Thymus (tissue), 11 donors: ENCODE measurements around the gene KDF1. TPM values are rescaled to one million over a fixed set of nuclear protein-coding genes. Genes with fewer than 3 reads are reported as not detected.
"Not testable (repeated sequence)": the region's sequence is repeated elsewhere in the genome, so short reads cannot be mapped to it uniquely, and the experiment has no call there.

Source experiments
- DNase-seq, 9 donors: peaks; one replicate each; pipeline ENCODE4 v3.0.0-alpha.2; 2013; ENCODE audit warnings: low spot score in 9 of 9, low read depth in 6 of 9, missing footprints in 1 of 9
- H3K27ac ChIP-seq, 2 donors: one replicate each; pipeline ENCODE4 v1.5.1; 2013; ENCODE audit warnings: control low read depth in 1 of 2, low read depth in 1 of 2, low read length in 1 of 2, mild to moderate bottlenecking in 1 of 2, moderate library complexity in 1 of 2
- H3K27me3 ChIP-seq, 2 donors: one replicate each; pipeline ENCODE4 v1.5.1; 2013; ENCODE audit warnings: low read length in 1 of 2; ENCODE audit not compliant: control insufficient read depth in 2 of 2, insufficient read depth in 1 of 2
- H3K36me3 ChIP-seq, 2 donors: one replicate each; pipeline ENCODE4 v1.5.1; 2013; ENCODE audit warnings: low read length in 1 of 2, mild to moderate bottlenecking in 1 of 2, moderate library complexity in 1 of 2; ENCODE audit not compliant: control insufficient read depth in 2 of 2, insufficient read depth in 2 of 2
- H3K4me1 ChIP-seq, 2 donors: one replicate each; pipeline ENCODE4 v1.5.1; 2013; ENCODE audit warnings: low read length in 2 of 2; ENCODE audit not compliant: control insufficient read depth in 2 of 2, insufficient read depth in 2 of 2
- H3K4me3 ChIP-seq, 2 donors: one replicate each; pipeline ENCODE4 v1.5.1; 2013; ENCODE audit warnings: low read length in 2 of 2, control low read depth in 1 of 2, mild to moderate bottlenecking in 1 of 2
- H3K9me3 ChIP-seq, 2 donors: one replicate each; pipeline ENCODE4 v1.5.1; 2013; ENCODE audit warnings: low read length in 1 of 2, mild to moderate bottlenecking in 1 of 2; ENCODE audit not compliant: control insufficient read depth in 2 of 2, insufficient read depth in 1 of 2
- WGBS: extraction: QIAGEN DNeasy Blood & Tissue Kit; methylation state at CpG from one replicate; pipeline ENCODE4 v1.1.7; 2013; 5-methylcytosine and 5-hydroxymethylcytosine counted together
- polyA plus RNA-seq: library from polyadenylated mRNA; stranded (reverse); fragments of 200-250 nt; gene quantifications from one replicate; pipeline ENCODE4 v1.2.3, GENCODE V29; 2013
- total RNA-seq: library from RNA; stranded (reverse); fragments of 120-200 nt; gene quantifications from one replicate; pipeline ENCODE4 v1.2.4, GENCODE V29; 2013
- donor health status: healthy.

Gene KDF1
- total and polyA plus RNA-seq, 2 donors: 2.5 to 6.8 TPM

DNA sequence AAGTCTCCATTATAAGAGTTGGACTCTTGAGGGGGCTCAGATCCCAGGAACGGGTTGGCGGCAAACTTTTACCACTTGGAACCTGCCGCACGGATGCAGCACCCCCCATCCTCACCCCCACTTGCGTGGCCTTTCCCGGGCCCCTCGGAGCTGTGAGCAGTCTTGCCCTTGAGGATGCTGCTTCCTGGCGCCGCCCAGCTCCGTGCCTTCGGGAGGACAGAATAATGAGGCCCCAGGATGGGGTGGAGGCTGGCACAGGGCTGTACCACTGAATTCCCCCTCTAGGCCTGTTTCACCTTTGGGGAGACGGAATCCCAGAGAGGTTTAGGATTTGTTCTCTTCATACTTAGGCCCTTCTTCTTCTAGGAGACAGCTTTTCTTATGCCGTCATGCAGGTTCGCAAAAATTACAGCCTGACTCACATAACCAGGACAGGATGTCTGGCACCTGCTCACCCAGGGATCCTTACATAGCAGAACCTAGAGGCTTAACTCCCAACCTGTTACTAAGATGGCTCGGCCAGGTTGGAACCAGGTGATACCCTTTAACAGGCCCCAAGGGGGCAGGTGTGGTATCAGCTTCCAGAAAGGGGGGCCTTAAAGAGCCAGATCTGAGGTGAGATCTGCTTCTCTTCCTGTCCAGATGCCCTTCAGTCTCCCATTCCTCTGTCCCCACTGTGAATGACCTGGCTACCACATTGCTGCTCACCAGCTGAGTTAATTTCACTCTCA lies 34.7 kb upstream of the KDF1 start:
- WGBS: 53% methylated on average over 15 of the region's 15 CpGs
- H3K4me1 ChIP-seq: peaks cover 9 to 37% of the 10 kb centered on the region in 2 donors
- no peak for DNase-seq
- H3K4me3 ChIP-seq: peak overlapping the region in 1 of 2 donors; percentile 18
- H3K9me3 ChIP-seq: peaks cover 0 to 13% of the 10 kb centered on the region in 2 donors
- H3K27me3 ChIP-seq: peaks cover 51 to 73% of the 10 kb centered on the region in 2 donors
- no peak overlapping the region for H3K27ac ChIP-seq
- no peaks in the 10 kb centered on the region for H3K36me3 ChIP-seq

DNA sequence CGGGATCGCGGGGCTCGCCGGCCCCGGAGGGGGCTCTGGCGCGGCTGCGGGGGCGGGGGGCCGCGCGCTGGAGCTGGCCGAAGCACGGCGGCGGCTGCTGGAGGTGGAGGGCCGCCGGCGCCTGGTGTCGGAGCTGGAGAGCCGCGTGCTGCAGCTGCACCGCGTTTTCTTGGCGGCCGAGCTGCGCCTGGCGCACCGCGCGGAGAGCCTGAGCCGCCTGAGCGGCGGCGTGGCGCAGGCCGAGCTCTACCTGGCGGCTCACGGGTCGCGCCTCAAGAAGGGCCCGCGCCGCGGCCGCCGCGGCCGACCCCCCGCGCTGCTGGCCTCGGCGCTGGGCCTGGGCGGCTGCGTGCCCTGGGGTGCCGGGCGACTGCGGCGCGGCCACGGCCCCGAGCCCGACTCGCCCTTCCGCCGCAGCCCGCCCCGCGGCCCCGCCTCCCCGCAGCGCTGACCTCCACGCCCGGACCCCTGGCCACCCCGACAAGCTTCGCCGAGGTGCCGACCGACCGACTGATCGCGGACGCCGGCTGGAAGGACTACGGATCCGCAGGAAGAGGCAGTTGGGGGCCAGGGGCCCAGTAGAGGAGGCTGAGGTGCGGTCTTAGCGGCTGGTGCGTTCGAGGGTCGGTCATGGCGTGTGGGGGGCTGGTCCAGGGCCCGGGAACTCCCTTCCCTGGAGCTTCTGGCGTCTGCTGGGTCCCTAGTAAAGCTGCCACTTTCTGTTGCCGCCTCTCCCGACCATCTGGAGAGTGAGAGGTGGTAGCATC lies 33.9 kb upstream of the KDF1 start:
- 2% methylated on average over 97 of the region's 97 CpGs for WGBS
- no peak for DNase-seq
- peaks cover 0 to 13% of the 10 kb centered on the region in 2 donors for H3K9me3 ChIP-seq
- H3K36me3 ChIP-seq: no peaks in the 10 kb centered on the region
- H3K27ac ChIP-seq: peak overlapping the region in 1 of 2 donors; percentile 15
- peaks cover 51 to 77% of the 10 kb centered on the region in 2 donors for H3K27me3 ChIP-seq
- peak overlapping the region; percentile 18 to 50 for H3K4me3 ChIP-seq
- H3K4me1 ChIP-seq: peaks cover 9 to 37% of the 10 kb centered on the region in 2 donors

DNA sequence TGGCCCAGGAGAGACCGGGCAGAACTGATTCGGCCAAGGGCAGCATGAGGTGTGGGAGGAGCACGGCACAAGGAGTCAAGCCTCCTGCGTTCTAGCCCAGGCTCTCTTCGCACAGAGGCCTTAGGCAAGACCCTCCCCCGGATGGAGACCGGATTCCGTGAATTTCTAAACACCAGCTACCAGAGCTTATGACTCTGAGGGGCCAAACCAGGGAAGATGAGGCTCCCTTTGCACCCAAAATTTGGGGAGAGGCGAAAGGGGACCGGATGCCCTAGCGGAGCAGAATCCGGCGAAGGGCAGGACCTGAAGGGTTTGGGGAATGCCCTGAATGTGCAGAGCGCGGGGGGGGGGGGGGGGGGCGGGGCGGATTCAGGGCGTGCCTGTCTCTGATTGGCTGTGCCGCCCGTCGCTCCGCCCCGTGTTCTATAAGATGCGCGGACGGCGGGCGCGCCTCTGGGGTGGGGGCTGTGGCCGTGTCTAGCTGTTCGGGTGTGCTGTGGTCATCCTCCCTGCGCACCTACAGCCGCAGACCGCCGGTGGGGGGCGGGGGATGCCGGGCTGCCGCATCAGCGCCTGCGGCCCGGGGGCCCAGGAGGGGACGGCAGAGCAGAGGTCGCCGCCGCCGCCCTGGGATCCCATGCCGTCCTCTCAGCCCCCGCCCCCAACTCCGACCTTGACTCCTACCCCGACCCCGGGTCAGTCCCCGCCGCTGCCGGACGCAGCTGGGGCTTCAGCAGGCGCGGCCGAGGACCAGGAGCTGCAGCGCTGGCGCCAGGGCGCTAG lies 33.2 kb upstream of the KDF1 start, which contains the start of gene TRNP1:
TSS of gene TRNP1 (plus strand) at position 456 of the 783 bp plus-strand sequence. CDS start at position 551, 95 bp downstream.
- Histone ChIP-seq H3K9me3 (peaks cover 0 to 13% of the 10 kb centered on the region in 2 donors), H3K27ac (peak within 1 kb of the TSS in 1 of 2 donors; percentile 15), H3K36me3 (no peaks in the 10 kb centered on the region), H3K4me3 (peak within 1 kb of the TSS; percentile 18 to 50), H3K27me3 (peaks cover 51 to 80% of the 10 kb centered on the region in 2 donors), H3K4me1 (peaks cover 9 to 37% of the 10 kb centered on the region in 2 donors)
- DNase-seq: peak in 4 of 9 donors; percentile 32 to 65 (median 40)
- WGBS: under 1% methylated on average over 59 of the region's 61 CpGs

- peaks cover 45 to 69% of the 10 kb centered on the region in 2 donors for H3K27me3 ChIP-seq
- H3K9me3 ChIP-seq: peaks cover 0 to 13% of the 10 kb centered on the region in 2 donors
- H3K27ac ChIP-seq: no peak overlapping the region
- WGBS: 42% methylated on average over 10 of the region's 10 CpGs
- no peak overlapping the region for H3K4me3 ChIP-seq
- peak in 1 of 9 donors; percentile 56 for DNase-seq
- no peaks in the 10 kb centered on the region for H3K36me3 ChIP-seq
- peaks cover 7 to 26% of the 10 kb centered on the region in 2 donors for H3K4me1 ChIP-seq
Observed at GRCh38 chr1:26991310-26992116, 31.2 kb upstream of the KDF1 start.

DNA sequence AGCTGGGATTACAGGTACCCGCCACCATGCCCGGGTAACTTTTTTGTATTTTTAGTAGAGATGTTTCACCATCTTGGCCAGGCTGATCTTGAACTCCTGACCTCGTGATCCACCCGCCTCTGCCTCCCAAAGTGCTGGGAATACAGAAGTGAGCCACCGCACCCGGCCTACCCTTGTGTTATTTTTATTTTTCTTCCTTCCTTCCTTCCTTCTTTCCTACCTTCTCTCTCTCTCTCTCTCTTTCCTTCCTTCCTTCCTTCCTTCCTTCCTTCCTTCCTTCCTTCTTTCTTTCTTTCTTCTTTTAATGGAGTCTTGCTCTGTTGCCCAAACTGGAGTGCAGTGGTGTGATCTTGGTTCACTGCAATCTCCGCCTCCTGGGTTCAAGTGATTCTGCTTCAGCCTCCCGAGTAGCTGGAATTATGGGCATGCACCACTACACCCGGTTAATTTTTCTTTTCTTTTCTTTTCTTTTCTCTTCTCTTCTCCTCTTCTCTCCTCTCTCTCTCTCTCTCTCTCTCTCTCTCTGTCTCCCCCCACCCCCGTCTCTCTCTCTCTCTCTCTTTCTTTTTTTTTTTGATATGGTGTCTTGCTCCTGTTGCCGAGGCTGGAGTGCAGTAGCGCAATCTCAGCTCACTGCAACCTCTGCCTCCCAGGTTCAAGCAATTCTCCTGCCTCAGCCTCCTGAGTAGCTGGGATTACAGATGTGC lies 29.3 kb upstream of the KDF1 start:
- not testable (repeated sequence) for H3K36me3 ChIP-seq, DNase-seq, H3K4me3 ChIP-seq, H3K27ac ChIP-seq
- H3K4me1 ChIP-seq: peaks cover 6 to 22% of the 10 kb centered on the region in 2 donors
- peaks cover 0 to 13% of the 10 kb centered on the region in 2 donors for H3K9me3 ChIP-seq
- WGBS: 93% methylated on average over 12 of the region's 12 CpGs
- H3K27me3 ChIP-seq: peaks cover 26 to 53% of the 10 kb centered on the region in 2 donors

GRCh38 chr1:26986658-26987057 lies 26.4 kb upstream of the KDF1 start:
- H3K9me3 ChIP-seq: peaks cover 0 to 4% of the 10 kb centered on the region in 2 donors
- H3K27ac ChIP-seq: no peak overlapping the region
- no peak for DNase-seq
- H3K4me1 ChIP-seq: peaks cover 0 to 8% of the 10 kb centered on the region in 2 donors
- no peaks in the 10 kb centered on the region for H3K36me3 ChIP-seq
- H3K4me3 ChIP-seq: no peak overlapping the region
- peaks cover 4 to 32% of the 10 kb centered on the region in 2 donors for H3K27me3 ChIP-seq
- WGBS: 55% methylated on average over 2 of the region's 2 CpGs

DNA sequence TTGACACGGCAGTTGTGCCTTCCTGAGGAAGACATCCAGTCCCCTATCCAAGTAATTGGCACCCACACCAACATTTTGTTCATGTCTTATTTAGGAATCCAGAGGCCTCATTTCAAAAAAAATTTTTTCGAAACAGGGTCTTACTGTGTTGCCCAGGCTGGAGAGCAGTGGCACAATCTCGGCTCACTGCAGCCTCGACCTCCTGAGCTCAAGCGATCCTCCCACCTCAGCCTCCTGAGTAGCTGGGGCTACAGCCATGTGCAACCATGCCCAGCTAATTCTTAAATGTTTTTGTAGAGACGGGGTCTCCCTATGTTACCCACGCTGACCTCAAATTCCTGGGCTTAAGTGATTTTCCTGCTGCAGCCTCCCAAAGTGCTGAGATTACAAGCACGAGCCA lies 24.0 kb upstream of the KDF1 start:
- DNase-seq: no peak
- Histone ChIP-seq H3K36me3 (no peaks in the 10 kb centered on the region), H3K4me1 (no peaks in the 10 kb centered on the region), H3K4me3 (no peak overlapping the region), H3K9me3 (no peaks in the 10 kb centered on the region), H3K27me3 (peaks cover 0 to 18% of the 10 kb centered on the region in 2 donors), H3K27ac (no peak overlapping the region)
- WGBS: 95% methylated on average over 8 of the region's 8 CpGs

GRCh38 chr1:26983863-26984262 lies 23.6 kb upstream of the KDF1 start:
- Histone ChIP-seq H3K9me3 (no peaks in the 10 kb centered on the region), H3K27ac (no peak overlapping the region), H3K36me3 (no peaks in the 10 kb centered on the region), H3K4me3 (no peak overlapping the region), H3K27me3 (peaks cover 0 to 16% of the 10 kb centered on the region in 2 donors), H3K4me1 (no peaks in the 10 kb centered on the region)
- WGBS: 34% methylated on average over 5 of the region's 5 CpGs
- no peak for DNase-seq
